Gastroesophageal sphincter (tissue), 4 donors: ENCODE results near the gene ADAM12. TPM values are rescaled to one million over a fixed set of nuclear protein-coding genes. Genes with fewer than 3 reads are reported as not detected.

Experiments
- ATAC-seq: fragments of 150-250 bp; one replicate; pipeline ENCODE4 v1.9.1; 2016; ENCODE audit warnings: mild to moderate bottlenecking, moderate library complexity
- H3K27ac ChIP-seq, 4 donors: fragments of 200-600 bp; sonication (generic) in 3 of 4; 1 replicate in 3 of 4; 2 replicates in 1 of 4; pipeline ENCODE4 v1.5.1; 2016 to 2019
- H3K27me3 ChIP-seq: fragments of 200-600 bp; sonication (generic); one replicate; pipeline ENCODE4 v1.5.1; 2019
- H3K36me3 ChIP-seq, 2 donors: fragments of 200-600 bp; sonication (generic); one replicate each; pipeline ENCODE4 v1.5.1; 2019; ENCODE audit warnings: control low read depth in 1 of 2
- H3K4me1 ChIP-seq, 3 donors: fragments of 200-600 bp; sonication (generic); 1 replicate in 2 of 3; 2 replicates in 1 of 3; pipeline ENCODE4 v1.5.1; 2016 to 2019; ENCODE audit warnings: control low read depth in 2 of 3
- H3K4me3 ChIP-seq, 2 donors: fragments of 200-600 bp; sonication (generic); one replicate each; pipeline ENCODE4 v1.5.1; 2019; ENCODE audit warnings: mild to moderate bottlenecking in 1 of 2, moderate library complexity in 1 of 2
- H3K9me3 ChIP-seq, 3 donors: fragments of 200-600 bp; sonication (generic); one replicate each; pipeline ENCODE4 v1.5.1; 2017 to 2019; ENCODE audit warnings: control low read depth in 2 of 3
- CTCF ChIP-seq, 4 experiments: fragments of 200-600 bp in 2 of 4; fragments of 450-650 bp in 2 of 4; sonication (generic) in 1 of 4; IDR thresholded peaks; one replicate each; pipeline ENCODE4 v1.5.1; 2017 to 2019; ENCODE audit warnings: antibody characterized with exemption in 4 of 4, mild to moderate bottlenecking in 2 of 4, moderate library complexity in 2 of 4
- EP300 ChIP-seq: sonication (generic); formaldehyde crosslinking; IDR thresholded peaks from one replicate; pipeline ENCODE4 v1.6.1; 2017; ENCODE audit warnings: antibody characterized with exemption, mild to moderate bottlenecking
- POLR2A ChIP-seq, 2 donors: fragments of 450-650 bp; IDR thresholded peaks; one replicate each; pipeline ENCODE4 v1.6.1; 2017; ENCODE audit warnings: antibody characterized with exemption in 2 of 2, mild to moderate bottlenecking in 2 of 2, moderate library complexity in 1 of 2
- POLR2AphosphoS5 ChIP-seq: sonication (generic); formaldehyde crosslinking; IDR thresholded peaks from one replicate; pipeline ENCODE4 v1.6.1; 2017; ENCODE audit warnings: antibody characterized with exemption
- WGBS, 2 donors: methylation state at CpG; one replicate each; pipeline ENCODE4 v1.1.5; 2018; ENCODE audit warnings: low coverage in 1 of 2; 5-methylcytosine and 5-hydroxymethylcytosine counted together
- total RNA-seq, 4 donors: library from RNA; depleted of rRNA; stranded (reverse); fragments of >200 nt; gene quantifications; one replicate each; pipeline ENCODE4 v1.1.0, GENCODE V29; 2016

ADAM12 gene
- total RNA-seq, 4 donors from 2014 or later = 0.27 to 1.2 (median 0.89) TPM

DNA sequence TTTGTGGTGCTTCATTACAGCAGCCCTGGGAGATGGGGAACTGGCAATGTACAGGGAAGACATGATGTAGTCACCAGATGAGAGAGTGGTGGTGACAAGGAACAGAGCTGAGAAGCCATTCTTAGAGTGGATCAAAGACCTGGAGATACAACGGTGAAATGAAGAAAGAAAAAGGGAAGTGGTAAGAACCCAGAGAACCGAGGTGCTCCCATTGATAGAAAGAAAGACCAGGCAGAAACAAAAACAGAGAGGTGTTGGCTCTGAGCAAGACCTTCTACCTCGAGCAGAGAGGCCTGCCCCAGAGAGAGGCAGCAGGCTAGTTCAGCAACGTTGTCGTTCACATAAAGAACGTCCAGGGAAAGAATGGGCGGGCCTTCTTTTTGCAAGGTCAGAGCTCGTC lies 186.7 kb downstream of the ADAM12 start:
- WGBS, 2 donors = 70 to 90% methylated on average over 3 to 7 of the region's 8 CpGs

DNA sequence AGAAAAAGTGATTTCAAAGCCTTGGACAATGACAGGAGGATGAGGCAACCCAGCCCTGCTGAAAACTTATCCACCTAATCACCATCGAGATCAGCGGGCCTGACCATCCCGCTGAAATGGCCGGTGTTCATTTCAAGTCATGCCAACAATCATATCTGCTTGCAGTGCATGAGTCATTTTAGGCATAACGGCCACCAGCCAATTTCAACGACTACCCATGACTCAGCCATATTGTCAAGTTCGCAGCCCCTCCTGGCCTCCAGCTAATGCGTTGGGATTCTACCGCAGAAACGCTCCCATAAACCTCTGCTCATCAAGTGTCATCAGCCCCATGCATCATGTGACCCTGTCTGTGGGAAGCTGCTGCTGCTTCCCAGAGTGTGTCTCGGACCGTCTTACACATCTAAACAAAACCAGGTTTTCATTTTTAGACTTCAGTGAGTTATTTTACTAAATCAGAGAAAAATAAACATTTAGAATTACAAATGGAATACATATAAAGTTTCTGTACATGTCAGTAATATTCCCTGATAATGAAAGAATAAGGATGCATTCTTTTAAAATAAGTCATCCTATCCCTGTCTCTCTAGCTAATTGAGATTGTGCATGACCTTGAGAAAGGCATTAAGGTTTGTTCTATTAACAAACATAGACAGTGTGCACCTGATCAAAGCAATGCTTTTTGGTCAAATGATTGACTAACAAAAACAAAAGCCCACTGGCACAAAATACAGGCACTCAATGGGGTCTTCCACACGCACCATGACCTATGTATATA lies 188.9 kb downstream of the ADAM12 start:
- TF ChIP-seq POLR2AphosphoS5 = no peak
- TF ChIP-seq CTCF (IDR thresholded peaks at IDR 0.05) = no peak
- no peak for TF ChIP-seq POLR2A (IDR thresholded peaks at IDR 0.05)
- TF ChIP-seq EP300 = no peak
- no peaks in the 10 kb centered on the region for H3K36me3 ChIP-seq
- no peak overlapping the region for H3K4me3 ChIP-seq
- H3K27ac ChIP-seq = no peak overlapping the region
- no peak for ATAC-seq
- WGBS, 2 donors = 83 to 86% methylated on average over 7 to 13 of the region's 13 CpGs
- no peaks in the 10 kb centered on the region for H3K9me3 ChIP-seq
- no peaks in the 10 kb centered on the region for H3K4me1 ChIP-seq
- no peaks in the 10 kb centered on the region for H3K27me3 ChIP-seq

More for the DNA sequence above, 186.7 kb downstream of the ADAM12 start:
- TF ChIP-seq POLR2A (IDR thresholded peaks at IDR 0.05) (no peak), CTCF (IDR thresholded peaks at IDR 0.05) (no peak), POLR2AphosphoS5 (no peak), EP300 (no peak)
- Histone ChIP-seq H3K9me3 (no peaks in the 10 kb centered on the region), H3K4me3 (no peak overlapping the region), H3K27me3 (no peaks in the 10 kb centered on the region), H3K4me1 (no peaks in the 10 kb centered on the region), H3K27ac (no peak overlapping the region), H3K36me3 (no peaks in the 10 kb centered on the region)
- no peak for ATAC-seq

- Histone ChIP-seq H3K9me3 (no peaks in the 10 kb centered on the region), H3K27me3 (no peaks in the 10 kb centered on the region), H3K27ac (no peak overlapping the region), H3K36me3 (no peaks in the 10 kb centered on the region), H3K4me1 (no peaks in the 10 kb centered on the region), H3K4me3 (no peak overlapping the region)
- no peak for TF ChIP-seq EP300
- TF ChIP-seq POLR2AphosphoS5 = no peak
- TF ChIP-seq CTCF (IDR thresholded peaks at IDR 0.05) = no peak
- TF ChIP-seq POLR2A (IDR thresholded peaks at IDR 0.05) = no peak
- ATAC-seq = no peak
Measured at GRCh38 chr10:126198681-126199080, 189.6 kb downstream of the ADAM12 start.

DNA sequence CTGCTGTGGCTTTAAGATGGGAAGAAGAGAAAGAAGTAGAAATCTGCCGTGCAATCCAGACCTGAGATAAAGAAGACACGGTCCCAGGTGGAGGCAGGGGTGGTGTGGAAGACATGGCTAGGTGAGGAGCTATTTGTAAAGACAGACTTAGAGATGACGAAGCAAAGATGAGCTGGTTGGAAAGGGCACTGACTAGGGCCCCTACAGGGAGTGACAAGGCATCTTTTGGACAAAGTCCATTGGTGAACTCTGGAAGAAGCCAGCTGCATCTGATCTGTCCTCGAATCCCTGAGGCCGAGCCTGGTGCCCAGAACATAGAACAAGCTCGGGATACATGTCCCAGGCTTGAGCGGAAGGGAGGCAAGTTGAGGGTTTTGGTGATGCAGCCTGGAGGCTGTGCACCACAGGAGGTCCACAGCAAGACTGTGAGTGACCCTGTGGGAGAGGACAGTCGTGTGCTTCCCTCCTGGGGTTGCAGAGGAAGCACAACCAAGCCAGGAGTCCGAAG lies 191.2 kb downstream of the ADAM12 start:
- Histone ChIP-seq H3K4me3 (no peak overlapping the region), H3K4me1 (no peaks in the 10 kb centered on the region), H3K27ac (no peak overlapping the region), H3K27me3 (no peaks in the 10 kb centered on the region), H3K9me3 (no peaks in the 10 kb centered on the region), H3K36me3 (no peaks in the 10 kb centered on the region)
- TF ChIP-seq CTCF (IDR thresholded peaks at IDR 0.05) (no peak), EP300 (no peak), POLR2A (IDR thresholded peaks at IDR 0.05) (no peak)
- 78 to 83% methylated on average over 4 to 9 of the region's 9 CpGs for WGBS, 2 donors
- no peak for ATAC-seq

- TF ChIP-seq CTCF (IDR thresholded peaks at IDR 0.05) (no peak), EP300 (no peak), POLR2A (IDR thresholded peaks at IDR 0.05) (no peak), POLR2AphosphoS5 (no peak)
- 85 to 91% methylated on average over 3 of the region's 3 CpGs for WGBS, 2 donors
- Histone ChIP-seq H3K4me1 (no peaks in the 10 kb centered on the region), H3K4me3 (no peak overlapping the region), H3K36me3 (no peaks in the 10 kb centered on the region), H3K27ac (no peak overlapping the region), H3K27me3 (peaks cover 4% of the 10 kb centered on the region), H3K9me3 (no peaks in the 10 kb centered on the region)
- no peak for ATAC-seq
Measured at GRCh38 chr10:126196281-126196680, 192.0 kb downstream of the ADAM12 start.
